Common myeloid progenitor, CD34-positive (primary cell): ENCODE results near the gene RAB3GAP1.

ENCODE experiments used
- CTCF ChIA-PET: fragments of 350-600 bp; sonication (Branson Sonifier 250); formaldehyde crosslinking; loops from one replicate; lab custom pipeline; 2021; ENCODE audit warnings: antibody characterized with exemption; lab: Charles Lee
- POLR2A ChIA-PET: fragments of 350-600 bp; sonication (Branson Sonifier 250); formaldehyde crosslinking; loops from one replicate; lab custom pipeline; 2021; ENCODE audit warnings: antibody characterized with exemption; lab: Charles Lee
- DNase-seq, 3 donors: peaks; one replicate each; pipeline versions ENCODE4 v3.0.0 to v3.0.0-alpha.2; 2013
- H3K27ac ChIP-seq, 2 experiments: 1 replicate in 1 of 2; 2 replicates in 1 of 2; pipeline ENCODE4 v1.7.0; 2013; ENCODE audit warnings: inconsistent platforms in 2 of 2, low read length in 2 of 2, mild to moderate bottlenecking in 2 of 2, low read depth in 1 of 2, moderate library complexity in 1 of 2; ENCODE audit not compliant: severe bottlenecking in 2 of 2, insufficient read depth in 1 of 2, poor library complexity in 1 of 2
- H3K27me3 ChIP-seq, 5 experiments: replicated peaks in 2 of 5; 1 replicate in 3 of 5; 2 replicates in 2 of 5; pipeline versions ENCODE4 v1.6.1 to v1.7.0; 2013; ENCODE audit warnings: low read length in 4 of 5, mild to moderate bottlenecking in 2 of 5, moderate library complexity in 2 of 5, inconsistent platforms in 1 of 5; ENCODE audit not compliant: insufficient read depth in 5 of 5, control insufficient read depth in 4 of 5
- H3K36me3 ChIP-seq, 4 experiments: 1 replicate in 2 of 4; 2 replicates in 2 of 4; pipeline versions ENCODE4 v1.6.1 to v1.7.0; 2013; ENCODE audit warnings: low read length in 3 of 4, control low read depth in 1 of 4, mild to moderate bottlenecking in 1 of 4; ENCODE audit not compliant: control insufficient read depth in 4 of 4, insufficient read depth in 4 of 4
- H3K4me1 ChIP-seq, 4 experiments: 1 replicate in 3 of 4; 2 replicates in 1 of 4; pipeline versions ENCODE4 v1.6.1 to v1.7.1; 2013; ENCODE audit warnings: low read length in 3 of 4, mild to moderate bottlenecking in 3 of 4, control low read depth in 1 of 4, inconsistent platforms in 1 of 4, moderate library complexity in 1 of 4; ENCODE audit not compliant: control insufficient read depth in 4 of 4, insufficient read depth in 4 of 4; ENCODE audit errors: control extremely low read depth in 1 of 4
- H3K4me3 ChIP-seq, 7 experiments: 1 replicate in 4 of 7; 2 replicates in 3 of 7; pipeline versions ENCODE4 v1.5.1 to v1.7.0; 2013; ENCODE audit warnings: mild to moderate bottlenecking in 7 of 7, low read length in 6 of 7, moderate library complexity in 6 of 7, inconsistent platforms in 2 of 7, low read depth in 2 of 7, control low read depth in 1 of 7; ENCODE audit not compliant: insufficient read depth in 4 of 7, control insufficient read depth in 1 of 7; ENCODE audit errors: extremely low read depth in 1 of 7
- H3K9me3 ChIP-seq, 5 experiments: 1 replicate in 4 of 5; 2 replicates in 1 of 5; pipeline versions ENCODE4 v1.6.1 to v1.7.1; 2013; ENCODE audit warnings: low read length in 4 of 5, mild to moderate bottlenecking in 2 of 5, inconsistent platforms in 1 of 5, low read depth in 1 of 5, moderate library complexity in 1 of 5; ENCODE audit not compliant: control insufficient read depth in 4 of 5, insufficient read depth in 2 of 5; ENCODE audit errors: control extremely low read depth in 1 of 5
- WGBS: methylation state at CpG from one replicate; pipeline ENCODE4 v1.1.5; 2013; ENCODE audit not compliant: insufficient coverage; 5-methylcytosine and 5-hydroxymethylcytosine counted together

Gene RAB3GAP1

DNA sequence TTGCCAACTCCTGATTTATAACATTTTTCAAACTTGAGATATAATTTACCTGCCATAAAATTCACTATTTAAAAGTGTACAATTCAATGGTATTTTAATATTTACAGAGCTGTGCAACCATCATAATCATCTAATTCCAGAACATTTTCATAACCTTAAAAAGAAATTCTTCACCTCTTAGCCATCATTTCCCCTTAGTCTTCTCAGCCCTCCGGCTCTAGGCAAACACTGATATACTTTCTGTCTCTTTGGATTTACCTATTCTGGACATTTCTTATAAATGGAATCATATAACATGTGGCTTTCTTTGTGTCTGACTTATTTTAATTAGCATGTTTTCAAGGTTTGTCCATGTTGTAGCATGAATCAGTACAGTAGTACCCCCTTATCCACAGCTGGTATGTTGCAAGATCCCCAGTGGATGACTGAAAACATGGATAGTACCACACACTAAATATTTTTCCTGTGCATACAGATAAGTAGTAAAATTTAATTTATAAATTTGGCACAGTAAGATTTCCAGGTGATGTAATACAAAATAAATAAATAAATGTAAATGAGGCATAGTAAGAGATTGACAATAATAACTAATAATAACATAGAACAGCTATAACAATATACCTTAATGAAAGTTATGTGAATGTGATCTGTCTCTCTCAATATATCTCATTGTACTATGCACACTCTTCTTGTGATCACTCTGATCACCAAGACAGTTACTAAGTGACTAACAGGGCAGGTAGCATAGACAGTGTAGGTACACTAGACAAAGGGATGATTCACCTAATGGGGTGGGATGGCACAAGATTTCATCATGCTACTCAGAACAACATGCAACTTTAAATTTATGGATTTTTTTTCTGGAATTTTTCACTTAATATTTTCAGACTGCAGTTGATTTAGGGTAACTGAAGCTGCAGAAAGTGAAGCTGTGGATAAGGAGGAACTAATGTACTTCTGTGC, 73.1 kb downstream of the RAB3GAP1 start:
- H3K4me1 ChIP-seq: no peaks in the 10 kb centered on the region
- no CpG with 5 or more reads among the region's 1 CpG for WGBS
- H3K36me3 ChIP-seq: peaks cover 14 to 44% (median 17%) of the 10 kb centered on the region in 4 experiments
- POLR2A ChIA-PET: no interaction called here
- CTCF ChIA-PET: no interaction called here
- no peak for DNase-seq
- no peaks in the 10 kb centered on the region for H3K9me3 ChIP-seq
- no peak overlapping the region for H3K4me3 ChIP-seq
- no peak overlapping the region for H3K27ac ChIP-seq
- H3K27me3 ChIP-seq: no peaks in the 10 kb centered on the region

DNA sequence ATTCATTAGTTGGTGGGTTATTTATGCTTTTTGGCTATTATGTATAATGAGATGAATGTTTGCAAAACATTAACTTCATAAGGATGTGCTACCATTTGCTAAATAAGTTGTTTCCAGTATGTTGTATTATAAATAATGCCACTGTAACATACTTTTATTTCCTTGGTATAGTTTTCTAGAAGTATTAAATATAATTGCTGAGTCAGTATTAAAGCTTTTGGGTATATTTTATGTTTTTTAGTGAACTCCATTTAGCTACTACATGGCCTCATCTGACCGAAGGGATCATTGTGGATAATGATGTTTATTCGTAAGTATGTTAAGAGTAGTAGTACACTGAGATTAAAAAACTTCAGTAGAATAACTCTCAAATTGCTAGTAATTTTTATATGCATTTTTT, 73.8 kb downstream of the RAB3GAP1 start:
- Histone ChIP-seq H3K4me3 (no peak overlapping the region), H3K9me3 (no peaks in the 10 kb centered on the region), H3K27me3 (no peaks in the 10 kb centered on the region), H3K4me1 (no peaks in the 10 kb centered on the region), H3K27ac (no peak overlapping the region), H3K36me3 (peaks cover 10 to 52% (median 20%) of the 10 kb centered on the region in 4 experiments)
- WGBS: no CpG with 5 or more reads among the region's 2 CpGs
- CTCF ChIA-PET: no interaction called here
- no peak for DNase-seq
- POLR2A ChIA-PET: no interaction called here

- whole genome bisulfite sequencing: 86% methylated on average over 2 of the region's 2 CpGs
- DNase-seq: no peak
- Histone ChIP-seq H3K27me3 (no peaks in the 10 kb centered on the region), H3K36me3 (peaks cover 16 to 70% (median 32%) of the 10 kb centered on the region in 4 experiments), H3K4me1 (no peaks in the 10 kb centered on the region), H3K27ac (no peak overlapping the region), H3K9me3 (no peaks in the 10 kb centered on the region), H3K4me3 (no peak overlapping the region)
- ChIA-PET CTCF (no interaction called here), POLR2A (no interaction called here)
Observed at GRCh38 chr2:135130751-135131150, 78.7 kb downstream of the RAB3GAP1 start.

GRCh38 chr2:135132314-135132713, 80.2 kb downstream of the RAB3GAP1 start:
- H3K4me3 ChIP-seq: no peak overlapping the region
- no peak overlapping the region for H3K27ac ChIP-seq
- CTCF ChIA-PET: interaction anchor here (1.4 kb wide), 1 partner anchor 11 kb away, joined by 4 read pairs; no protein-coding TSS in a partner anchor
- WGBS: no CpG with 5 or more reads among the region's 1 CpG
- no peaks in the 10 kb centered on the region for H3K27me3 ChIP-seq
- no peak for DNase-seq
- H3K4me1 ChIP-seq: no peaks in the 10 kb centered on the region
- H3K36me3 ChIP-seq: peaks cover 16 to 70% (median 40%) of the 10 kb centered on the region in 4 experiments
- POLR2A ChIA-PET: interaction anchor here (0.6 kb wide), 1 partner anchor 23 kb away, joined by 5 read pairs; no protein-coding TSS in a partner anchor
- H3K9me3 ChIP-seq: no peaks in the 10 kb centered on the region

GRCh38 chr2:135140606-135141005, 88.5 kb downstream of the RAB3GAP1 start:
- Histone ChIP-seq H3K27me3 (no peaks in the 10 kb centered on the region), H3K4me3 (no peak overlapping the region), H3K27ac (no peak overlapping the region), H3K4me1 (no peaks in the 10 kb centered on the region), H3K36me3 (peaks cover 18 to 78% (median 27%) of the 10 kb centered on the region in 4 experiments), H3K9me3 (peaks cover 2 to 22% (median 9%) of the 10 kb centered on the region in 5 experiments)
- DNase-seq: no peak
- CTCF ChIA-PET: no interaction called here
- POLR2A ChIA-PET: no interaction called here

DNA sequence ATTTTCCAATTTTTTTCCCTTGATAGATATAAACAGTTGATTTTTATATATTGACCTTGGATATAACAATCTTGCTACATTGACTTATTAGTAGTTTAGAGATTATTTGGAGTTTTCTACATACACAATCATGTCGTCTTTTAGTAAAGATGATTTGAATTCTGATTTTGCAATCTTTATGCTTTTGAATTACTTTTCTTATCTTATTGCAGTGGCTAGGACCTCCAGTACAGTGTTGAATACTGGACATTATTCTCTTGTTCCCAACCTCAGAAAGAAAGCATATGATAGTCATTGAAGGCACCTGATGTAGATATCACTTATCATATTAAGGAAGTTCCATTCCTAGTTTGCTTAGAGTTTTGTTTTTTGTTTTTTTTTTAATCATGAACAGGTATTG, 90.2 kb downstream of the RAB3GAP1 start:
- no peaks in the 10 kb centered on the region for H3K4me1 ChIP-seq
- WGBS: no CpG with 5 or more reads among the region's 1 CpG
- H3K27me3 ChIP-seq: no peaks in the 10 kb centered on the region
- no peak overlapping the region for H3K27ac ChIP-seq
- peaks cover 2 to 22% (median 9%) of the 10 kb centered on the region in 5 experiments for H3K9me3 ChIP-seq
- POLR2A ChIA-PET: no interaction called here
- CTCF ChIA-PET: no interaction called here
- H3K36me3 ChIP-seq: peaks cover 12 to 68% (median 21%) of the 10 kb centered on the region in 4 experiments
- DNase-seq: no peak
- H3K4me3 ChIP-seq: no peak overlapping the region

DNA sequence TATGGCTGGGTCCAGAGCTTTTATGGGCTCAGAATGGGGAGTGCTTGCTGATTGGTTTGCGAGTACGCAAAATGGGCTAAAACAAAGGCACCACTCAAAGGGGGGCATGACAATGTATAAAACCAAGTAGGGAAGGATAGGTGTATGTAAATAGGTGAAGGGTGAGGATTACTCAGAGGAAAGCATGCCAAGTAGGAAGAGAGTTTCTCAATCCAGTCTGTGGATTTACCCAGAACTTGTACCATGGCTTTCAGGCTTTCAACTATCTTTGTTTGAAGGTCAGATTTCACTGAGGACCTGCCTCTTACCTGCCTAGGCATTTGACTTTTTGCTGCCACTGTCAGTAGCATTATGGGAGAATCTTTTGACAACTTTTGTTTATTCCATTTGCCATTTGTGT, 92.3 kb downstream of the RAB3GAP1 start:
- 90% methylated on average over 2 of the region's 2 CpGs for WGBS

More for the DNA sequence above, 92.3 kb downstream of the RAB3GAP1 start:
- CTCF ChIA-PET: no interaction called here
- DNase-seq: no peak
- H3K27me3 ChIP-seq: no peaks in the 10 kb centered on the region
- POLR2A ChIA-PET: no interaction called here
- H3K27ac ChIP-seq: no peak overlapping the region
- no peak overlapping the region for H3K4me3 ChIP-seq
- peaks cover 2 to 22% (median 9%) of the 10 kb centered on the region in 5 experiments for H3K9me3 ChIP-seq
- peaks cover 14 to 51% (median 18%) of the 10 kb centered on the region in 4 experiments for H3K36me3 ChIP-seq
- no peaks in the 10 kb centered on the region for H3K4me1 ChIP-seq
